ENCODE measurements around the gene NDP. TPM values are rescaled to one million over a fixed set of nuclear protein-coding genes. Genes with fewer than 3 reads are reported as not detected.

The NDP gene
- total RNA-seq, 2 donors from 2014 or later: not detected

DNA sequence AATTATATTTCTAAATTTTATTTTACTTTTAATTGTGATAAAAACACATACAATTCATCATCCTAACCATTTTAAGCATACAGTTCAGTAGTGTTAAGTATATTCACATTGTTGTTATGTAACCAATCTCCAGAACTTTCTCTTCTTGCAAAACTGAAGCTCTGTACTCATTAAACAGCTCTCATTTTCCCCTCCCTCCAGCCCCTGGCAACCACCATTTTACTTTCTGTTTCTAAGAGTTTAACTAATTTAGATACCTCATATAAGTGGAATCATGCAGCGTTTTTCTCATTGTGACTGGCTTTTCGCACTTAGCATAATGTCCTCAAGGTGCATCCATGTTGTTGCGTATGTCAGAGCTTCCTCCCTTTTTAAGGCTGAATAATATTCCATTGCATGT, 46.7 kb upstream of the NDP start:
- H3K27me3 Mint-ChIP-seq (ENCODE audit: insufficient read depth): peaks cover 7% of the 10 kb centered on the region
- H3K9me3 Mint-ChIP-seq: peaks cover 33% of the 10 kb centered on the region
- H3K27ac ChIP-seq (ENCODE audit: low read depth, low read length): no peak overlapping the region
- no peak for DNase-seq
- TF ChIP-seq, protein P1, sequence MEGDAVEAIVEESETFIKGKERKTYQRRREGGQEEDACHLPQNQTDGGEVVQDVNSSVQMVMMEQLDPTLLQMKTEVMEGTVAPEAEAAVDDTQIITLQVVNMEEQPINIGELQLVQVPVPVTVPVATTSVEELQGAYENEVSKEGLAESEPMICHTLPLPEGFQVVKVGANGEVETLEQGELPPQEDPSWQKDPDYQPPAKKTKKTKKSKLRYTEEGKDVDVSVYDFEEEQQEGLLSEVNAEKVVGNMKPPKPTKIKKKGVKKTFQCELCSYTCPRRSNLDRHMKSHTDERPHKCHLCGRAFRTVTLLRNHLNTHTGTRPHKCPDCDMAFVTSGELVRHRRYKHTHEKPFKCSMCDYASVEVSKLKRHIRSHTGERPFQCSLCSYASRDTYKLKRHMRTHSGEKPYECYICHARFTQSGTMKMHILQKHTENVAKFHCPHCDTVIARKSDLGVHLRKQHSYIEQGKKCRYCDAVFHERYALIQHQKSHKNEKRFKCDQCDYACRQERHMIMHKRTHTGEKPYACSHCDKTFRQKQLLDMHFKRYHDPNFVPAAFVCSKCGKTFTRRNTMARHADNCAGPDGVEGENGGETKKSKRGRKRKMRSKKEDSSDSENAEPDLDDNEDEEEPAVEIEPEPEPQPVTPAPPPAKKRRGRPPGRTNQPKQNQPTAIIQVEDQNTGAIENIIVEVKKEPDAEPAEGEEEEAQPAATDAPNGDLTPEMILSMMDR (conservative IDR thresholded peaks at IDR 0.05): no peak
- H3K4me3 Mint-ChIP-seq: no peak overlapping the region
- no peak overlapping the region for H3K27ac Mint-ChIP-seq
- H3K36me3 ChIP-seq (ENCODE audit: control insufficient read depth, insufficient read depth, low read length): no peaks in the 10 kb centered on the region
- peaks cover 3% of the 10 kb centered on the region for H3K4me1 Mint-ChIP-seq
- no peaks in the 10 kb centered on the region for H3K4me1 ChIP-seq (ENCODE audit: control insufficient read depth, insufficient read depth, low read length)
- 98% methylated on average over 3 of the region's 3 CpGs; no CpG with 5 or more reads in 1 of the 2 experiments for WGBS, 2 experiments (ENCODE audit: insufficient coverage in 1 of 2, insufficient read length in 1 of 2)
- no peak overlapping the region for H3K9ac ChIP-seq (ENCODE audit: extremely low read depth, low read length, poor library complexity, severe bottlenecking)
- no peaks in the 10 kb centered on the region for H3K36me3 Mint-ChIP-seq (ENCODE audit: low read depth)
- no peak overlapping the region for H3K4me3 ChIP-seq (ENCODE audit: low read length)
- H3K27me3 ChIP-seq (ENCODE audit: control insufficient read depth, insufficient read depth, low read length, poor library complexity, severe bottlenecking): no peaks in the 10 kb centered on the region
- H3K9me3 ChIP-seq (ENCODE audit: control insufficient read depth, low read length): no peaks in the 10 kb centered on the region

DNA sequence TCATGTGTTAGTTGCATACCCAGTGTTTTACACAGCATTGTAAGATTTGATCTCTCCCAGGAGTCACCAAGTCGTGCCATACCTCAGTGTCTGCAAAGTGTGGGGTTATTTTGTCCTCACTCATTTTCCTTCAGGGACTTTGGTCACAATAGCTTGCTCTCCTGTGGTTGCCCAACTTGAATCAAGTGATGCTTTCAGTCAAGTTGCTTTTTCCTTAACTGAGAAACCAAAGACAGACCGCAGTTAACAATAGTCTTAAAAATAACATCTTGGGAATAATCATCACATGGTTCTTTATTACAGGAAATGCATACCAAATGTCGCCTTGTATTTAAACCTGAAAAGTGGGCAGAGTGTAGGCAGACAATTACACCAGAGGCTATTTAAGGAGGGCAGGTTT, 44.5 kb upstream of the NDP start:
- DNase-seq: no peak
- H3K36me3 ChIP-seq (ENCODE audit: control insufficient read depth, insufficient read depth, low read length): no peaks in the 10 kb centered on the region
- H3K9me3 ChIP-seq (ENCODE audit: control insufficient read depth, low read length): no peaks in the 10 kb centered on the region
- no peaks in the 10 kb centered on the region for H3K27me3 ChIP-seq (ENCODE audit: control insufficient read depth, insufficient read depth, low read length, poor library complexity, severe bottlenecking)
- no peak overlapping the region for H3K27ac ChIP-seq (ENCODE audit: low read depth, low read length)
- no peaks in the 10 kb centered on the region for H3K4me1 ChIP-seq (ENCODE audit: control insufficient read depth, insufficient read depth, low read length)
- peaks cover 7% of the 10 kb centered on the region for H3K27me3 Mint-ChIP-seq (ENCODE audit: insufficient read depth)
- peaks cover 33% of the 10 kb centered on the region for H3K9me3 Mint-ChIP-seq
- H3K4me3 ChIP-seq (ENCODE audit: low read length): no peak overlapping the region
- WGBS, 2 experiments (ENCODE audit: insufficient coverage in 1 of 2, insufficient read length in 1 of 2): 87 to 100% methylated on average over 1 to 3 of the region's 3 CpGs
- no peak overlapping the region for H3K4me3 Mint-ChIP-seq
- TF ChIP-seq, protein P1 (conservative IDR thresholded peaks at IDR 0.05): no peak
- H3K9ac ChIP-seq (ENCODE audit: extremely low read depth, low read length, poor library complexity, severe bottlenecking): no peak overlapping the region
- peaks cover 3% of the 10 kb centered on the region for H3K4me1 Mint-ChIP-seq
- H3K36me3 Mint-ChIP-seq (ENCODE audit: low read depth): no peaks in the 10 kb centered on the region
- no peak overlapping the region for H3K27ac Mint-ChIP-seq

DNA sequence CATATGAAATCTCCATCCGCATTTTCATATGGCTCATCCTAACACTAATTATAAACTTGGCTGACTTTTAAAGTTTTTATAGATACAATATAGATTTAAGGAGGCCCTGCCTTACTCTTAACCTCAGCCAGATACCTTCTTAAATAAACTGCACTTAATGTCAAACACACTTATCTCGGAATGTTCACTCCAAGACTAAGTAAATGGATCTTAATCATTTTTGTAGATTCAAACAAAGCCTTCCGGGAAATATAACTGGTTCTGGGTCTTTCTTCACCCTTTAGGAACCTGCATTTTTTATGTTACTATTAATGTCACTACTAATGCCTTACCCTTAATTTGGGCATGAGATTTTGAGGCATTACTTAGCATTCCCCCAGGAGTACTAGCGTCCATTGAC, 43.7 kb upstream of the NDP start:
- no peaks in the 10 kb centered on the region for H3K4me1 ChIP-seq (ENCODE audit: control insufficient read depth, insufficient read depth, low read length)
- no peaks in the 10 kb centered on the region for H3K27me3 ChIP-seq (ENCODE audit: control insufficient read depth, insufficient read depth, low read length, poor library complexity, severe bottlenecking)
- TF ChIP-seq, protein P1 (conservative IDR thresholded peaks at IDR 0.05): no peak
- Mint-ChIP-seq H3K36me3 (ENCODE audit: low read depth) (no peaks in the 10 kb centered on the region), H3K4me3 (no peak overlapping the region), H3K27ac (no peak overlapping the region), H3K9me3 (peaks cover 30% of the 10 kb centered on the region), H3K4me1 (peaks cover 2% of the 10 kb centered on the region), H3K27me3 (ENCODE audit: insufficient read depth) (peaks cover 7% of the 10 kb centered on the region)
- H3K9ac ChIP-seq (ENCODE audit: extremely low read depth, low read length, poor library complexity, severe bottlenecking): no peak overlapping the region
- H3K9me3 ChIP-seq (ENCODE audit: control insufficient read depth, low read length): no peaks in the 10 kb centered on the region
- H3K4me3 ChIP-seq (ENCODE audit: low read length): no peak overlapping the region
- DNase-seq: no peak
- H3K36me3 ChIP-seq (ENCODE audit: control insufficient read depth, insufficient read depth, low read length): no peaks in the 10 kb centered on the region
- H3K27ac ChIP-seq (ENCODE audit: low read depth, low read length): no peak overlapping the region
- 96% methylated on average over 3 of the region's 4 CpGs; no CpG with 5 or more reads in 1 of the 2 experiments for WGBS, 2 experiments (ENCODE audit: insufficient coverage in 1 of 2, insufficient read length in 1 of 2)
